Activated gamma-delta T cell treated with Interleukin-2 at 50 U/mL for 16 hours (primary cell): ENCODE measurements around the gene PTCSC3.
"Not testable (repeated sequence)": the region's sequence is repeated elsewhere in the genome, so short reads cannot be mapped to it uniquely, and the experiment has no call there.

Source experiments
- DNase-seq: peaks from one replicate; pipeline ENCODE4 v3.0.0-alpha.2; 2020

PTCSC3 gene

DNA sequence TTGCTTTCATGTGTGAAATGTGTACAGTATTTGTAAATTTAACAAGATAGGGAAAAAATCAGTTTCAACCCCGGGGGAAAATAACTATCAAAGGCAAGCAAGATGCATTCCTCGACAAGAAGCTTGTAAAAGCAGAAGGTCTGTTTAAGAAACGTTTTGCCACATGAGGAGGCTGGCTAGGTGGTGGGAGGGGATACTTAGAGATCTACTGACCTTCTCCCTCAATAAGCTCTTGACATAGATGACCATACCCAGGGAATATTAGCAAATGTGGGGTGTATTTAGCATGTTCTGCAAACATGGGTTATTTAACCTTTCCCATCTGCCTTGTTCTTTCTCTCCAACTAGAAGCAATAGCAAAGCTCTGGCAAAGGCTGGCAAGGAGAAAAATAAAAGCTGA, 4.9 kb downstream of the PTCSC3 start:
- no peak for DNase-seq

DNA sequence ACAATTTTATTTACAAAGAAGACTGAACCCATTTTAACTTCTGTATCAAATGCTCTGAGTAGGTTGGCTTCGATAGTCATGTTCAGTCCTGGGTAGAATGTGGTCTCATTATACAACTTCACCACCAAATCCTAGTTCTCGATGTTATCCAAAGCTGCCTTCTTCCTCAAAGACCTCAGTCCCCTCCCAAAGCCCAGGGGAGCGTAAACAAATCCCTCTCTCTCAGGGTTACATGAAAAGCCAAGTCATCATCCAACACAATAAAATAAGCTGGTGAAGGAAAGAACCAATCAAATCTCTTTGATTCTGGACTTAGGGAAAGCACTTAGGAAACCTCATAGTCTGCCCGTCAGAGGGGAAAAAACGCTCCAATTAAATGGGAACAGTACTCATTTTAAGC, 9.1 kb downstream of the PTCSC3 start:
- DNase-seq: no peak

GRCh38 chr14:36163451-36163850, 13.1 kb downstream of the PTCSC3 start:
- no peak for DNase-seq

- no peak for DNase-seq
Measured at GRCh38 chr14:36162267-36162666, 14.3 kb downstream of the PTCSC3 start.

- DNase-seq: no peak
Measured at GRCh38 chr14:36161776-36162175, 14.7 kb downstream of the PTCSC3 start.

DNA sequence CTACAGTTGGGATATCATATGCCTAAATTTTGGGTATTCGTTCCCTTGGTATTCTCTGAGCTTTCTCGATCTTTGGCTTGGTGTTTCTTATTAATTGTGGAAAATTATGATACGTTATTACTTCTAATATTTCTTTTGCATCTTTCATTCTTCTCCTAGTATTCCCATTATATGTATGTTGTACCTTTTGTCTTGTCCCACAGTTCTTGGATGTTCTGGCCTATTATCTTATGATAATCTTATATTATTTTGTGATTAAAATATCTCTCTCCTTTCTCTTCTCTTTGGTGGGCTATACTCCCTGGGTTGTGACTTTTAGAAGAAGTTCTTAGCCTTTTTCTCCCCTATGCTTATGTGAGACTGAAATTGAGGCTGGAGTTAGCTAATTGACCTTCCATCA, 25.2 kb downstream of the PTCSC3 start:
- no peak for DNase-seq

DNA sequence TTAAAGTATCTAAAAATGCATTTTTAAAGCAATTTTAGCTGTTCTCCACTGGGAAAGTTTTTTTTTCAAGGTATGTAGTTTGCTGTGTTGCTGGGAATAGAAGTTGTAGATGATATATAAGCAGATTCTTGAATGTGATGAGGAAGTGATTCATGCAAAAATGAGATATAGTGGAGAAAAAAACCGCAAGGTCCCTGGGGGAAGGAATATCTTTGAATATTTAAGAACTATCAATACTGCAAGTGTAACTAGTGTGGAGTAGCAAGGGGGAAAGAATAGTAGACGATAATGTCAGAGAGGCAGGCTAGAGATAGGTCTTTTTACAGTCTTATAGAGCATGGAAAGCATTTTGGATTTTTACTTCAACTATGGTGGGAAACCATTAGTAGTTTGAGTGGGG, 42.5 kb downstream of the PTCSC3 start:
- DNase-seq: no peak

- DNase-seq: no peak
Measured at GRCh38 chr14:36132826-36133225, 43.7 kb downstream of the PTCSC3 start.

GRCh38 chr14:36130186-36130585, 46.3 kb downstream of the PTCSC3 start:
- no peak for DNase-seq

- no peak for DNase-seq
Measured at GRCh38 chr14:36129181-36129580, 47.3 kb downstream of the PTCSC3 start.

GRCh38 chr14:36113341-36113740, 63.2 kb downstream of the PTCSC3 start:
- no peak for DNase-seq

DNA sequence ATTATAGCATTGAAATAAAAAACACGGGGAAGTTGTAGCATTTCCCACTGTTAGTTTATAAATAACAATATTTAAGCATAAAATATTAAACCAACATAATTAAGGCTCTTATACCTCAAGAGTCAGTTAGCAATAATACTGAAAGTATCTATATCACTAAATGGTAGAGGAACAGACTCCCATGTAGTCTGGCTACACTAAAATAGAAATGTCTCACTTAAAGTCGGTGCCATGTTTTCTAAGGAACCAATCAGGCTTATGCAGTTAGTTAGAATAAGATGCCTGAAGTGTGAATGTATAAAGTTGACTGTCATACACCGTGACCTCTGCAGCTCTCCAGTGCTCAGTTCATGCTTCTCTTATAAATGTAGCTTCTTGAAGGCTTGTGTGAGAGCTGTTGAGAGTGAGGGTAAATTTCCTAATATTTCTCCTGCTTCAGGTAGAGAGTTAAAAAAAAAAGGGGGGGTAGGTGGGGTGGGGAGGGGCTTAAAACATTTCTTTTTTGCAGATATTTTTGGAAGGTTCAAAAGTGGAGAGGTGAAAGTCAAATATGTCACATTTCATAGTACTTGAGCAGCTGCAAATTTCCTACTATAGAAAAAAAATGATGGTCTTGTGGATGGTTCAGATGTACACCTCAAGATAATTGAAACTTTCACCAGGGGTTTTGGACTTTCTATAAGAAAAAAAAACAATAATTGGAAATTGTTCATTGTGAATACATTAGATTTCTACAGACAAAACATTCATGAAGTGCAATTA, 64.5 kb downstream of the PTCSC3 start:
- DNase-seq: no peak

- no peak for DNase-seq
Measured at GRCh38 chr14:36105401-36105800, 71.1 kb downstream of the PTCSC3 start.

GRCh38 chr14:36104258-36104657, 72.3 kb downstream of the PTCSC3 start:
- not testable (repeated sequence) for DNase-seq

- no peak for DNase-seq
Measured at GRCh38 chr14:36099619-36100018, 76.9 kb downstream of the PTCSC3 start.

DNA sequence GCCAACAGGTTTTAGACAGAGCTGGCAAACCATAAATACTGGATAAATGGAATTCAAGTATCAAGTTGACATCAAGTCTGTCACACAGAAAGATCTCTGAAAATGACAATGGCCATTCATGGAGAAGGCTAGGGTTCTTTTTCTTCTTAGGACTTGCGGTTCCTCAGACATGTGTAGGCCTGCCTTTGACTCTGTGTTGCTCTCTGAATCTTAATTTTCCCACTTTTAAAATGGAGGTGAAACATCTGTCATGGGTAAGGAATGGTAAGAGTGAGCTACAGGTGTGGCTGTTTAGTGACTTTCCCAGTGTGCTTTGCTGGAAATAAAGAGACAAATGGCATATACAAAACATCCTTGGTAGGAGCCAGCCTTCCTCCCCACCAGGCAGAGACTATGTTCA, 79.2 kb downstream of the PTCSC3 start:
- DNase-seq: no peak

GRCh38 chr14:36096090-36096489, 80.4 kb downstream of the PTCSC3 start:
- DNase-seq: no peak

GRCh38 chr14:36094963-36095362, 81.6 kb downstream of the PTCSC3 start:
- DNase-seq: no peak

DNA sequence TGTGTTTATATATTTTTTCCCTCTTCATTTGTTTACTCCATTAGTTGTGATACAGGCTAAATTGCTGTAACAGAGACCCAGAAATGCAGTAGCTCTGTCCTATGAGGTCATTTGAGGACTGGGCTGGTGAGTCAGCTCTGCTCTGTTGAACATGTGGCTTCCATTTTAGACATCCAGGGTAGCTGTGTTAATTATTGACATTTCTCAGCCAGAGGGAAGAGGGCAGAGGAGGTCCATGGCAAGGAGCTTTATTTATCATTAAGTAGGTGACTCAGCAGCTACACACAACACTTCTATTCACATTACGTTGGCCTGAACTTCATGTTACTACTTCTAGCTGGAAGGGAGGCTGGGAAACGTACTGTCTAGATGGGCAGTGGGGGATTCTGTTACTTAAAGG, 85.4 kb downstream of the PTCSC3 start:
- no peak for DNase-seq

DNA sequence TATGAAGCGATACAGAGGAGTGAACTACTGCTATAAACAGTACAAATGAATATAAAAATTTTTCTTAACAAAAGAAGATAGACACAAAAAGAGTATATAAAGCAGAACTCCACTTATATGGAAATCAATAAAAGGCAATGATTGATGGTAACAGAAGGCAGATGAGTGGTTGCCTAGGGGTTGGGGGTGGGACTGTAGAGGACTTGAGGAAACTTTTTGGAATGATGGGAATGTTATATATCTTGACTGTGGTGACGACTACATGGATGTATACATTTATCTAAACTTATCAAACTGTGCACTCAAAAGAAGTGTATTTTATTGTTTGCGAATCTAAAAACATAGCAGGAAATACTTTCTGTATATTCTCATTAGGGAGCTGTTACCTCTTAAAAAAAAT, 89.1 kb downstream of the PTCSC3 start:
- DNase-seq: no peak

- DNase-seq: no peak
Measured at GRCh38 chr14:36086629-36087395, 89.7 kb downstream of the PTCSC3 start.

DNA sequence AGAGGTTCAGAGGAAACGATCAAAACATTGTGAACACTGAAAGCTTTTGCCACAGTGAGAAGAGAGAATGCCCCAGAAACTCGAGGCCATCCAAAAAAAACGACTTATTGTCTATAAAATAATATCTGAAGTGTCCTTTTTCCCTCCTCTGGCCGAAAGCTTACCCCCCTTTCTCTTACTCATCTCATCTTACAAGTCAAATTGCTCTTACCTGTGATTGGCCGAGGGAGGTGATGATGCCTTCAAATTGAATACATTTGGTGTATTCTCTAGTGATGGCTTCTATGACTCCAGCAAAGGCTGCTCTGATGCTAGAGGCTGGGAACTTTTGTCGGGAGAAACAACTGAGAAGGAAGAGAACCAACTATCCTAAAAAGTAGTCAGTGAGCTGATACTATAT, 90.7 kb downstream of the PTCSC3 start:
- DNase-seq: no peak
